HG03280 (cell line): ENCODE data around the gene CNDP1.

ENCODE experiments used
- ATAC-seq: cut with Tn5 transposase; IDR thresholded peaks from one replicate; pipeline ENCODE4 v1.9.1; 2021; ENCODE audit warnings: mild to moderate bottlenecking, moderate library complexity; ENCODE audit not compliant: unreplicated experiment

The CNDP1 gene

GRCh38 chr18:74577019-74577418, 42.7 kb downstream of the CNDP1 start:
- no peak for ATAC-seq

GRCh38 chr18:74579496-74580065, 45.3 kb downstream of the CNDP1 start:
- no peak for ATAC-seq

- no peak for ATAC-seq
These were observed 48.3 kb downstream of the CNDP1 start for GRCh38 chr18:74582642-74583041.

- no peak for ATAC-seq
These were observed 53.1 kb downstream of the CNDP1 start for GRCh38 chr18:74587441-74587840.

GRCh38 chr18:74589021-74589420, 54.7 kb downstream of the CNDP1 start:
- no peak for ATAC-seq

GRCh38 chr18:74589811-74590210, 55.5 kb downstream of the CNDP1 start:
- no peak for ATAC-seq

GRCh38 chr18:74590671-74591070, 56.4 kb downstream of the CNDP1 start:
- ATAC-seq = no peak

GRCh38 chr18:74595431-74595830, 61.1 kb downstream of the CNDP1 start:
- no peak for ATAC-seq

GRCh38 chr18:74597034-74597661, 62.8 kb downstream of the CNDP1 start:
- peak; percentile 35 for ATAC-seq

GRCh38 chr18:74597662-74598349, 63.5 kb downstream of the CNDP1 start, which contains the start of gene ZNF407:
Gene ZNF407, plus strand, starts transcription at chr18:74597870. Its CDS starts 33,150 bp downstream, at chr18:74631020.
- ATAC-seq = peak; percentile 74

GRCh38 chr18:74598350-74599001, 64.2 kb downstream of the CNDP1 start:
- ATAC-seq = peak; percentile 63

GRCh38 chr18:74604361-74604760, 70.1 kb downstream of the CNDP1 start:
- no peak for ATAC-seq

GRCh38 chr18:74604774-74605173, 70.5 kb downstream of the CNDP1 start:
- ATAC-seq = no peak

GRCh38 chr18:74608681-74609080, 74.4 kb downstream of the CNDP1 start:
- no peak for ATAC-seq

GRCh38 chr18:74609535-74609934, 75.2 kb downstream of the CNDP1 start:
- ATAC-seq = no peak

- ATAC-seq = no peak
These were observed 75.8 kb downstream of the CNDP1 start for GRCh38 chr18:74610051-74610615.

GRCh38 chr18:74610860-74611259, 76.6 kb downstream of the CNDP1 start:
- ATAC-seq = no peak

GRCh38 chr18:74611765-74612164, 77.5 kb downstream of the CNDP1 start:
- ATAC-seq = no peak

- ATAC-seq = no peak
These were observed 79.1 kb downstream of the CNDP1 start for GRCh38 chr18:74613381-74613780.

GRCh38 chr18:74616494-74616893, 82.2 kb downstream of the CNDP1 start:
- no peak for ATAC-seq

- no peak for ATAC-seq
These were observed 83.2 kb downstream of the CNDP1 start for GRCh38 chr18:74617486-74617885.
